Endodermal cell (in vitro differentiated cells): Measurements from ENCODE around the gene GTF3A. TPM values are rescaled to one million over a fixed set of nuclear protein-coding genes. Genes with fewer than 3 reads are reported as not detected.
A peak's percentile ranks its signal among the peaks of the same experiment; 100 is the strongest.

Source experiments
- DNase-seq: peaks from one replicate; pipeline ENCODE4 v3.0.0-alpha.2; 2017
- H3K27ac ChIP-seq: 2 replicates; pipeline ENCODE4 v1.5.1; 2013; ENCODE audit warnings: mild to moderate bottlenecking, low read depth, low read length, moderate library complexity
- H3K27me3 ChIP-seq: 2 replicates; pipeline ENCODE4 v1.6.1; 2013; ENCODE audit warnings: mild to moderate bottlenecking, low read length, moderate library complexity; ENCODE audit not compliant: insufficient read depth, control insufficient read depth, poor library complexity, severe bottlenecking
- H3K36me3 ChIP-seq: 2 replicates; pipeline ENCODE4 v1.7.0; 2013; ENCODE audit warnings: mild to moderate bottlenecking, low read length, moderate library complexity; ENCODE audit not compliant: control insufficient read depth, insufficient read depth
- H3K4me1 ChIP-seq: one replicate; pipeline ENCODE4 v1.7.0; 2013; ENCODE audit warnings: low read length; ENCODE audit not compliant: control insufficient read depth, insufficient read depth
- H3K4me3 ChIP-seq: 2 replicates; pipeline ENCODE4 v1.5.1; 2013; ENCODE audit warnings: mild to moderate bottlenecking, low read length, moderate library complexity
- H3K9ac ChIP-seq: 2 replicates; pipeline ENCODE4 v1.6.1; 2013; ENCODE audit warnings: mild to moderate bottlenecking, low read length, moderate library complexity; ENCODE audit not compliant: poor library complexity, severe bottlenecking; ENCODE audit errors: extremely low read depth
- H3K9me3 ChIP-seq: 2 replicates; pipeline ENCODE4 v1.6.1; 2013; ENCODE audit warnings: mild to moderate bottlenecking, low read length, moderate library complexity; ENCODE audit not compliant: control insufficient read depth
- H3K27ac Mint-ChIP-seq: 2 replicates; pipeline ENCODE4 v1.8.0; 2020; ENCODE audit warnings: mixed read lengths
- H3K27me3 Mint-ChIP-seq: 2 replicates; pipeline ENCODE4 v1.8.0; 2021; ENCODE audit warnings: mild to moderate bottlenecking, mixed read lengths; ENCODE audit not compliant: insufficient read depth
- H3K36me3 Mint-ChIP-seq: 2 replicates; pipeline ENCODE4 v1.8.0; 2020; ENCODE audit warnings: low read depth, mixed read lengths
- H3K4me1 Mint-ChIP-seq: 2 replicates; pipeline ENCODE4 v1.8.0; 2020; ENCODE audit warnings: mixed read lengths
- H3K4me3 Mint-ChIP-seq: 2 replicates; pipeline ENCODE4 v1.8.0; 2020; ENCODE audit warnings: mild to moderate bottlenecking, moderate library complexity, mixed read lengths
- H3K9me3 Mint-ChIP-seq: 2 replicates; pipeline ENCODE4 v1.8.0; 2020; ENCODE audit warnings: mild to moderate bottlenecking, mixed read lengths
- WGBS, 2 experiments: methylation state at CpG; one replicate each; pipeline versions ENCODE4 v1.1.5 to v1.1.7; 2013; ENCODE audit warnings: missing lambda C conversion rate in 2 of 2, mixed read lengths in 1 of 2; ENCODE audit not compliant: insufficient coverage in 1 of 2, insufficient read length in 1 of 2; 5-methylcytosine and 5-hydroxymethylcytosine counted together
- total RNA-seq, 2 donors: library from RNA; stranded (reverse); fragmentation: NEBNext Ultra II Directional in 1 of 2; extraction: Animal tissue kit (Norgen Biotek cat#: 25700) in 1 of 2; gene quantifications; 2 replicates in 1 of 2; 3 replicates in 1 of 2; pipeline ENCODE4 v1.2.1, GENCODE V29; 2021
- TF ChIP-seq, protein P1 (sequence below): fragments of 200-600 bp; sonication (generic); conservative IDR thresholded peaks from 2 replicates; pipeline ENCODE4 v1.5.0; 2021; ENCODE audit warnings: antibody characterized with exemption, mild to moderate bottlenecking

The GTF3A gene
- total RNA-seq, 2 donors from 2014 or later, result 70.4 to 80.0 TPM

DNA sequence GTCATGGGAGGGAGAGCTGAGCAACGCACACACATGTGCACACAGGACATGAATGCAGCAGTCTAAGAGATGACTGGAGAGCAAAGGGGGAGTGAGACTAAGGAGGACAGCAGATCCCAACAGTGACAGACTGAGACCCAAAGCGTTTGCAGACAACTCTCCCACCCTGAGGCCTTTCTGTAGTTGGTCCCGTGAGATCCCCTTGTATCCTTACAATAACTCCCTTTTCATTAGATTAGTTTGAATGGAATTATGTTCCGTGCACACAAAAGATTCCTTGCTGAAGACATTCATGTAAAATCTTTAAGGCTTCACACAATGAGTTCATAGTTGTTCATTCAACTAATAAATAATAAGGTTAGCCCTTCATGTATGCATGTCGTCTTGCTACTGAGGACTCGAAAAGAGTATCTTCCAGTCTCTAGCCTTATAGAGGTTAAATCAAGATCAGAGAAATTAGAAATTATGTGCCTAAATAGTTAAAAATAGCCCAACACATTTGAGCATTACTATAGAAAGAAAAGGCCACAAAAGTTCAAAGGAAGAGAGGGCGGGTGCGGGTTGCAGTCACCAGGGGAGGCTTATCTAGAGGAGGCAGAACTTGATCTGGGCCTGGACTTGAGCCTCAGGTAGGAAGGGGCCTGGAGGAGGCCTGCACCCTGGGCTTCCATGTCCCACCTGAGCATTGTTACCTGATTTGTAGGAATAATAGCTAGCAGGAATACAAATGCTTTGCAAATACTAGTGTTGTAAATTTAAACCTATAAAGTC is 3.1 kb upstream of the GTF3A start:
- Mint-ChIP-seq H3K4me1 (peaks cover 12% of the 10 kb centered on the region), H3K4me3 (no peak overlapping the region), H3K27me3 (peaks cover 22% of the 10 kb centered on the region), H3K9me3 (no peaks in the 10 kb centered on the region), H3K27ac (no peak overlapping the region), H3K36me3 (no peaks in the 10 kb centered on the region)
- Histone ChIP-seq H3K9ac (no peak overlapping the region), H3K4me1 (no peaks in the 10 kb centered on the region), H3K9me3 (no peaks in the 10 kb centered on the region), H3K4me3 (no peak overlapping the region), H3K36me3 (no peaks in the 10 kb centered on the region), H3K27me3 (peaks cover 9% of the 10 kb centered on the region), H3K27ac (no peak overlapping the region)
- WGBS, 2 experiments, result 82 to 84% methylated on average over 5 to 8 of the region's 8 CpGs
- DNase-seq, result no peak
- TF ChIP-seq, protein P1, sequence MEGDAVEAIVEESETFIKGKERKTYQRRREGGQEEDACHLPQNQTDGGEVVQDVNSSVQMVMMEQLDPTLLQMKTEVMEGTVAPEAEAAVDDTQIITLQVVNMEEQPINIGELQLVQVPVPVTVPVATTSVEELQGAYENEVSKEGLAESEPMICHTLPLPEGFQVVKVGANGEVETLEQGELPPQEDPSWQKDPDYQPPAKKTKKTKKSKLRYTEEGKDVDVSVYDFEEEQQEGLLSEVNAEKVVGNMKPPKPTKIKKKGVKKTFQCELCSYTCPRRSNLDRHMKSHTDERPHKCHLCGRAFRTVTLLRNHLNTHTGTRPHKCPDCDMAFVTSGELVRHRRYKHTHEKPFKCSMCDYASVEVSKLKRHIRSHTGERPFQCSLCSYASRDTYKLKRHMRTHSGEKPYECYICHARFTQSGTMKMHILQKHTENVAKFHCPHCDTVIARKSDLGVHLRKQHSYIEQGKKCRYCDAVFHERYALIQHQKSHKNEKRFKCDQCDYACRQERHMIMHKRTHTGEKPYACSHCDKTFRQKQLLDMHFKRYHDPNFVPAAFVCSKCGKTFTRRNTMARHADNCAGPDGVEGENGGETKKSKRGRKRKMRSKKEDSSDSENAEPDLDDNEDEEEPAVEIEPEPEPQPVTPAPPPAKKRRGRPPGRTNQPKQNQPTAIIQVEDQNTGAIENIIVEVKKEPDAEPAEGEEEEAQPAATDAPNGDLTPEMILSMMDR, result no peak

DNA sequence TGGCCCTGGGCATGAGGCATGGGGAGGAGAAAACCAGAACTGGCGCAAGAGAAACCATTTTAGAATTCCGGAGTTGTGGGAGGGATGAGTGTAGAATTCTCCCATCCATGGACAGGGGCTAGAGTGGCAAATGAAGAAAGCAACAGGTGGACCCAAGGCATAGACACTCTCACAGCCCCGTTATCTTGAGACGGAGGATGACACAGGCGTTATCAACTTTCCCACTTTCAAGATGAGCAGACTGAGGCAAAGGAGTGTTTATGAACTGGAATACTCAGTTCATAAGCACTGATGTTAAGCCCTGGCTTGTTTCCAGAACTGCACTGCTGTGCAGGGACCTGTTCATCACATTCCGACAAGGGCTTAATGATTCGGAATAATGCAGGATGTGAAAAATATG is 1.1 kb upstream of the GTF3A start:
- 96 to 97% methylated on average over 7 of the region's 7 CpGs for WGBS, 2 experiments
- H3K4me3 Mint-ChIP-seq, result peak overlapping the region; percentile 65
- Histone ChIP-seq H3K4me1 (no peaks in the 10 kb centered on the region), H3K9ac (no peak overlapping the region), H3K27me3 (peaks cover 9% of the 10 kb centered on the region), H3K9me3 (no peaks in the 10 kb centered on the region), H3K27ac (no peak overlapping the region), H3K36me3 (no peaks in the 10 kb centered on the region), H3K4me3 (no peak overlapping the region)
- peaks cover 22% of the 10 kb centered on the region for H3K27me3 Mint-ChIP-seq
- H3K9me3 Mint-ChIP-seq, result no peaks in the 10 kb centered on the region
- DNase-seq, result no peak
- H3K27ac Mint-ChIP-seq, result no peak overlapping the region
- H3K36me3 Mint-ChIP-seq, result peaks cover 3% of the 10 kb centered on the region
- TF ChIP-seq, protein P1, result no peak
- peaks cover 20% of the 10 kb centered on the region for H3K4me1 Mint-ChIP-seq

DNA sequence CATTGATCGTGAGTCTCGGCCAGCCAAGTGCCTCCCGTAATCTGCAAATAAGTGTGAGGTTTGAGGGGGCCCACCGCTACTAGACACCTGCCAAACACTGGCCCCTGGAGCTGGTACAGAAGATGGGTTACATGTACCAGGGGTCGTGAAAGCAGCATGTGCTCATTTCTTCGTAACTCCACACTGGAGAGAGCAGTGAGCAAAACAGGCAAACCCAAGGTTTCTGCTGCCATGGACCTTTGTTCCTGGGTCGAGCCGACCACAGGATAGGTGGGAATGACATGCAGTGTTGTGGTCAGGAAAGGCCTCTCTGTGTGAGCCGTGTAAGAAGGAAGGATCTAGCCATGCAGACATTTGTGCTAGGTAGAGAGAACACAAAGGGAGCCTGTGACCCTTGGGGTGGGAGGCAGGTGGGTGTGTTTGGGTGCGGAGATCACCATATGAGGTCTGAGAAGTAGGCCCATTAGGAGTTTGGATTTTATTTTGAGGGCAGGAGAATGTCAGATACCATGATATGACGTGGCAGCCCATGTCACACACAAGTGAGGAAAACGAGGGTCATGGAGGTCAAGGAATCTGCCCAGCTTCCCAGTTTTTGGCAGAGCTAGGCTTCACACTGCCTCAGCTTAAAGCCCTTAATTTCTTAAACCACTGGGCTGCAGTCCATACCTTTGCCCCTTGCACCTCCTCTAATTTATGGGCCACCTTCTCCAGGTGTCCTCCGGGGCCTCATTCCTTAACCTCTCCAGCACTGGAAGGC is 919 bp downstream of the GTF3A start:
- no peaks in the 10 kb centered on the region for H3K9me3 Mint-ChIP-seq
- peak overlapping the region; percentile 65 for H3K4me3 Mint-ChIP-seq
- H3K9me3 ChIP-seq, result no peaks in the 10 kb centered on the region
- H3K9ac ChIP-seq, result peak overlapping the region; percentile 44
- peak overlapping the region; percentile 75 for H3K27ac Mint-ChIP-seq
- no peak for DNase-seq
- H3K36me3 Mint-ChIP-seq, result peaks cover 9% of the 10 kb centered on the region
- peaks cover 9% of the 10 kb centered on the region for H3K27me3 ChIP-seq
- TF ChIP-seq, protein P1, result no peak
- peak overlapping the region; percentile 87 for H3K4me3 ChIP-seq
- H3K4me1 Mint-ChIP-seq, result peaks cover 20% of the 10 kb centered on the region
- WGBS, 2 experiments, result 40 to 51% methylated on average over 12 to 13 of the region's 13 CpGs
- no peaks in the 10 kb centered on the region for H3K4me1 ChIP-seq
- H3K27ac ChIP-seq, result no peak overlapping the region
- peaks cover 22% of the 10 kb centered on the region for H3K27me3 Mint-ChIP-seq
- H3K36me3 ChIP-seq, result peaks cover 17% of the 10 kb centered on the region
